Measurements from ENCODE around the gene CMIP.
"Not testable (repeated sequence)": the region's sequence is repeated elsewhere in the genome, so short reads cannot be mapped to it uniquely, and the experiment has no call there.

CMIP gene

GRCh38 chr16:81719993-81720392, 275.4 kb downstream of the CMIP start:
- no peak for DNase-seq (ENCODE audit: low spot score)

DNA sequence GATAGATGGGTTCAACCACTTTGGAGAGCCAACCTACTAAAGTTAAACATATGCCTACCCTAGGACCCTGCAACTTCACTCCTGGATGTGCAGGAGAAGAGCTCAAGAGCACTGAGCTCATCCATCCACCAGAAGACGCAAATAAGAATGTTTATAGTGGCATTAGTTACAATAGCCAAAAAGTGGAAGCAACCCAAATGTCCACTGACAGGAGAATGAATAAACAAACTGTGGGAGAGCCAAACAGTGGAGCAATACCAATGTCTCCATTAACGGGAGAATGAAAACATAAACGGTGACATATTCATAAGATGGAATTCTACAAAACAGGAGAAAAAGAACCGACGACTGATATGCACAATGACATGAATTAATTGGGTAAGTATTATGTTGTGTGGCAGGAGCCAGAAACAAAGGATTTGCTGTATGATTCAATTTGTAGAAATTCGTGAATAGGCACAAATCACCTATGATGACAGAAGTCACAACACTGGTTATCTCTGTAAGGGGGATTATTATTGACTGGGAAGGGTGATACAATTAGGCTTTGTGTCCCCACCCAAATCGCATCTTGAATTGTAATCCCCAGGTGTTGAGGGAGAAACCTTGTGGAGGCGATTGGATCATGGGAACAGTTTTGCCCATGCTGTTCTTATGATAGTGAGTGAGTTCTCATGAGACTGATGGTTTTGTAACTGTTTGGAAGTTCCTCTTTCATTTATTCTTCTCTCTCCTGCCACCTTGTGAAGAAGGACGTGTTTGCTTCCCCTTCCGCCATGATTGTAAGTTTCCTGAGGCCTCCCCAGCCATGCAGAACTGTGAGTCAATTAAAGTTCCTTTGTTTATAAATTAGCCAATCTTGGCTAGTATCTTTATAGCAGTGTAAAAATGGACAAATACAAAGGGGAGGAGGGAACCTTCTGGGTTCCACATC, 276.6 kb downstream of the CMIP start:
- no peak for DNase-seq (ENCODE audit: low spot score)

DNA sequence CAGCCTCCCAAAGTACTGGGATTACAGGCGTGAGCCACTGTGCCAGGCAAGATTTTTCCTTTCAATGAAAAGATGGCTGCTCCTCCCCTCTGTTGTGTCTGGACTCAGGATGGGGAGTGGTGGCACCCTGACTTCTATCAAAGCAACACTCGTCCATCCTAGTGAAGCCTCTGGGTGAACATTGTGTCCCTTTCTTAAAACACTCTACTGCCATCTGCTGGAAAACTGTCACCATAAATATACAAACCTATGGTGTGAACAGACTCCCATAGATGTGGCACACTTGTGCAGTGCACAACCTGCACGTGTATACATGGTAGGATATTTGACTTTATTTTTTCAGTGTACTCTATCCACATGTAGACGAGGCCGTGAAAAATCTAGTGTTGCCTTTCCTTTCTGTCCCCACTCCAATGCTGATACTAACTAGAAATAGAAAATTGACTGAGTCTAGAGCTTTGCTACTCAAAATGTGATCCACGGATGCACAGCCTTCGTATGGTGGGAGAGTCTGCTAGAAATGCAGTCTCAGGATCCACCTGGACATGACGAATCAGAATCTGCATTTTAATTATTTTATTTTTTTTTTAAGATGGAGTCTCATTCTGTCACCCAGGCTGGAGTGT, 278.6 kb downstream of the CMIP start:
- DNase-seq (ENCODE audit: low spot score): peak; percentile 80

- DNase-seq (ENCODE audit: low spot score): no peak
These were observed 283.8 kb downstream of the CMIP start for GRCh38 chr16:81728435-81728834.

- DNase-seq (ENCODE audit: low spot score): no peak
These were observed 284.8 kb downstream of the CMIP start for GRCh38 chr16:81729451-81729850.

DNA sequence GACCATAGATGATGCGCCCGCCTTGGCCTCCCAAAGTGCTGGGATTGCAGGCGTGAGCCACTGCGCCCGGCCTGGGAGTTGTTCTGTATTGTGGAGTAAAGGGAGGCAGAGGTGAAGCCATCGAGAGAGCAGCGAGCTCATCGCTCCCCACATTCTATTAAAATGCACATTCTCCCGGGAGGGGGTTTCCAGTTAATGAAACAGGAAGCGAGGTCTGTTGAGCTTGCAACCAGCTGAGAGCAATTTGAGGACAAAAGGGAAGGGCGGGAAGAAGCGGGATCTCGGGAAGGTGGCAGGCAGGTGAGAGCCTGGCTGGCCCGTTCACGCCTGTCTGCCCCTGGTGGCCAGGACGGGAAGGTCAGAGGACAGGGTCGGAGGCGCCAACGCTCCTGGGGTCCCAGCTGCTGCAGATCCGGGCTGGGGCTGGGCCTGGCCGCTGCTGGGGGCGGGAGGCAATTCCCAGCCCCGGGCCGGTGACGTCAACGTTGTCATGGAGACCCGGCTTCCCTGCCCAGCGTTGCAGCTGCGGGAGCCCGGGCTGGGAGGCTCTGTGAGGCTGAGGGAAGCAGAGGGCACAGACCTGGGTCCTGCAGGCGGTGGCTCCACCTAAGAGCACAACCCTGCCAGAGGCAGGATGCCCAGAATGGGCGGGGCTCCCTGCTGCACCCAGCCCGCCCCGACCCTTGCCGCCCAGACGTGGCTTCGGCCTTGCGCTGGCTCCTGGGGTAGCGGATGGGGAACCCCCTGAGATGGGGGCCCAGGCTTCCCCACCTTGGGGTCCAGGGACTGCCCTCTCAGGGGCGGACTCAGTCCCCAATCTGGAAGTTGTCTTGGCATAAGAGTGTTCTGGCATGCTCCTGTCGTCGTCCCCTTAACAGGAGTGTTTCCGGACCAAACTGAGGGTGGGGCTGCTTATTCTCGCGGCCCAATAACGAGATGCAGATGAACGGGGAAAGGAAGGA, 285.8 kb downstream of the CMIP start:
- peak; percentile 58 for DNase-seq (ENCODE audit: low spot score)

DNA sequence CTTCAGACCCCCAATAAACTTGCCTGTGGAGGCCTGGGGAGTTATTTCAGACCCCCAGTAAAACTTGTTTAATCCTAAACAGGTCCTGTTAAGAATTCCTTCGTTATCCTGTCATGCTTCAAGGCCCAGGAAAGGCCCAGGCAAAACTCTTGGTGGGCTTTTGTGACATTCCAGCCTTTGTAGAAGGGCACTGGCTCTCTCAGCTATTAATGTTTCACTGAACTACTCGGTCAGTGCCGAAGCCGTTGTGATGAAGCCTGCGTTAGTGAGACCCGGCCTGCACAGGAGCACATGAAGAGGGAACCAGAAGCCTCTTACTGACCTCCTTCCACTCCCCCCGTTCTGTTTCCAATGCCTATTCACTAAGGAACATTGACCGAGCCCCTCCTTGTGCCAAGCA, 287.0 kb downstream of the CMIP start:
- no peak for DNase-seq (ENCODE audit: low spot score)

DNA sequence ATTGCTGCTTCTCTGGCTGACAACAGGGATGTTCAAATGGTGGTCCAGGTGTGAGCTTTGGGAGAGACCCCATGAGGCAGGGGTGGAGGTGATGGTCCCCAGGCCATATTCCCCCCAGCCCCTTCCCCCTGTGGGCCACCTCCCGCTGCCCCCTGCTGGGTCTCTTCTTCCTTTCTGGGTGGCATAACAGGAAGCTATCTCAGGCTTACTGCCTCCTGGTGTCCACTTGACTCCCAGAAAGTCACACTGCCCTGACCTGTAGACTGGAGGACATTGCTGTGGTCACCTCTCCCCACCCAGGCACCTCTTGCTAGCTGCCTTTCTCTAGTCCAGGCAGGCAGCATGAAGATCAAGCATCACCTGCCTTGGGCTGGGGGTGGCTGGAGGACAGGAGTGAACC, 288.1 kb downstream of the CMIP start:
- no peak for DNase-seq (ENCODE audit: low spot score)

DNA sequence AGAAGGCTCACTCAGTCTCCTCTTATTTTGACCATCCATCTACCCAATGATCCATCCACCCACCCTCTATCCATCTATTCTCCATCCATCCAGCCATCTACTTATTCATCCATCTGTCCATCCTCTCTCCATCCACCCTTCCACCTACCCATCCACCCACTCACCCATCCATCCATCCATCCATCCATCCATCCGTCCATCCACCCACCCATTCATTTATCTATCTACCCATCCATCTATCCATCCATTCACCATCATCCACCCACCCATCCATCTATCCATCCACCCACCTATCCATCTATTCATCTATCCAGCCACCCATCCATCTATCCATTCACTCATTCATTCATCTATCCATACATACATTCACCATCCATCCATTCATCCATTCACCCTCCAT, 288.7 kb downstream of the CMIP start:
- DNase-seq (ENCODE audit: low spot score): no peak

DNA sequence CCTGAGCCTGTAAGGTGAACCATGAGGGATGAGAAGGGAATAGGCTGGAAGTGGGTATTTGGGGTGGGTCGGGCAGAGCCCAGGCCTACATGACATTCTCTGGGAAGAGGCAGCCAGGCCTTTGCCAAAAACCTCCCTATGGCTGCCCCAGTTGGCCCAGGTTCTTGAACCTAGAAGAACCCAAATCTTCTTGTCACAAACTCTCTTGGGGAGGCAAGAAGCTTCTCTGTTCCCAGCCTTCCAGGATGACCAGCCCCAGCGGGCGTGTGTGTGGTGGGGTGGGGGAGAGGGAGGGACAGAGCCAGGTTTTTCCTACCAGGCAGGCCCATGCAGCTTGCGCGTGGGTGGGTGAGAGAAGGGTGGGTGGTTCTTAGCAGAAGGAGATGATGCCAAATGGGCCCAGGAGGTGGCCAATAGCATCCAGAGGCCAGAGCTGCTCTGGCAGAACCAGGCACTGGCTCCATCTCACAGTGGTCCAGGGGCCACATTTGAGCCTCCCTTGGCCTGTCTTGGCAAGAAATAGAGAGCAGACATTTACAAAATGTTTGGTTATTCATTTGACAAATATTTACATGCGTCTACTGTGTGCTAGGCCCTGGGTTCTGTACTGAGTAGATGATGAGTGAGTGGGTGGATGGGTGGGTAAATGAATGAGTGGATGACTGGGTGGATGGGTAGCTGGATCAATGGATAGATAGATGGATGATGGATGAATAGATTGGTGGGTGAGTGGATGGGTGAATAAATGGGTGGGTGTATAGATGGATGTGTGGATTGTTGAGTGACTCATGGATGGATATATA, 290.2 kb downstream of the CMIP start:
- DNase-seq (ENCODE audit: low spot score): no peak

- peak; percentile 73 for DNase-seq (ENCODE audit: low spot score)
These were observed 293.4 kb downstream of the CMIP start for GRCh38 chr16:81737885-81738536.

DNA sequence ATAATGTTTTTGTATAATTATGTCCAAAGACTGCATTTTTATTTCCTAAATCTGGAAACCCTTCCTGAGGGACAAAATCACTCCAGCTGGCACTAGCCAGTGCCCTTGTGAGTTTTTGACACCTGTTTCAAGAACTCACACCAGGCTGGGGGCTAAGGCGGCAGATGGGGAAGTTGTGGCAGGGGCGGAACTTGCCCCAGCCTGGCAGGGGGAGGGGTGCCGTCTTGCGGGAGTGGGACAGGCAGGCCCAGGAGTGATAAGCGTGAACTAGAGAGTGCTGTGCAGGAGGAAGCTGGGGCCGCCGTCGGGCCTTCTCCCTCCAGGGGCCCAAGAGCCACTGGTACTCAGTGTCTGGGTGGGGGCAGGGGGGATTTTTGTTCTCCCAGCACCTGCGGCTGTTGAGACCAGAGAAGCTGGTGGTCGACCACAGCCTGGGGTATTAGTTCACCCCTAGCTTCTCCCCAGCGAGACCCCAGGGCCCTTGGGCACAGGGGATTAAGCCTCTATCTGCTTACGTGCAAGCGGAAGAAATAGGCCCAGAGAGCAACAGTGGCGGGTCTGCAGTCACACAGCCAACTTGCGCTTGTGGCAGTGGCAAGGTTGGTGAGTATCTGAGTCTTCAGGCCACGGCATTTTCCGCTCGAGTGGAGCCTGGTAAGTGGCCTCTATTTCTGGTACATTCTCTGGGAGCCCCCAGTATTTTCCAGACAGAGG, 294.3 kb downstream of the CMIP start:
- DNase-seq (ENCODE audit: low spot score): no peak

DNA sequence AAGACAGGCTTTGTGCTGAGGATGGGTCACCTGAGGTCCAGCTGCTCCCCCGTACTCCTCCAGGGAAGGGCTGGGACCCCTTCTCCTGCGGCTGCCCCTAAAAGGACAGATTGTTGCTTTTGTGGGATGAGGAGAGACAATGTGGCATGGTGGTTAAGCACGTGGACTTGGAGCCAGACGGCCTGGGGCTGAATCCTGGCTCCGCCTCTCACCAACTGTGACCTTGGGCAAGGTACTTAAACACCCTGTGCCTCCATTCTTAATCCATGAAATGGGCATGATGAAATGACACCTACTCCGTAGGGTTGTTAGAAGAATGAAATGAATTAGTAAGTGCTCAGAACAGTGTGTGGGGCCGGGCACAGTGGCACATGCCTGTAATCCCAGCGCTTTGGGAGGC, 294.9 kb downstream of the CMIP start:
- no peak for DNase-seq (ENCODE audit: low spot score)

GRCh38 chr16:81740169-81740568, 295.6 kb downstream of the CMIP start:
- DNase-seq (ENCODE audit: low spot score): no peak

GRCh38 chr16:81741430-81741770, 296.8 kb downstream of the CMIP start:
- DNase-seq (ENCODE audit: low spot score): not testable (repeated sequence)

DNA sequence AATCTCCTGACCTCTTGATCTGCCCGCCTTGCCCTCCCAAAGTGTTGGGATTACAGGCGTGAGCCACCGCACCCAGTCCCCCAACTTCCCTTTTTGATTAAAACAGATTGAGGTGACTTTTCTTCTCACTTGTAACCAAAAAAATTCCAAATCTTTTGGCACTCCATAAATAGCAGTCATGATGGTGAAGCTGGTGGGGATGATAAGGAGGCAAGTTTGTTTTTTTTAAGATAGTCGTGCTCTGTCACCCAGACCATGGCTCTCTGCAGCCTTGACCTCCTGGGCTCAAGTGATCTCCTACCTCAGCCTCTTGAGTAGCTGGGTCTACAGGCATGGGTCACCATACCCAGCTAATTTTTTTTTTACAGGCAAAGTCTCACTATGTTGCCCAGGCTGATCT, 299.8 kb downstream of the CMIP start:
- DNase-seq (ENCODE audit: low spot score): no peak

GRCh38 chr16:81744911-81745310, 300.3 kb downstream of the CMIP start:
- DNase-seq (ENCODE audit: low spot score): no peak

- DNase-seq (ENCODE audit: low spot score): no peak
These were observed 301.3 kb downstream of the CMIP start for GRCh38 chr16:81745704-81746558.

GRCh38 chr16:81746566-81746965, 302.0 kb downstream of the CMIP start:
- DNase-seq (ENCODE audit: low spot score): no peak
